Mesothelial cell of epicardium (in vitro differentiated cells): ENCODE measurements around the gene RNF207. TPM values are rescaled to one million over a fixed set of nuclear protein-coding genes. Genes with fewer than 3 reads are reported as not detected.

ENCODE experiments used
- DNase-seq, 2 experiments: peaks; one replicate each; pipeline ENCODE4 v3.0.0; 2021; ENCODE audit warnings: low spot score in 2 of 2; ENCODE audit not compliant: unreplicated experiment in 2 of 2
- H3K27ac Mint-ChIP-seq: 2 replicates; pipeline ENCODE4 v1.8.0; 2021; ENCODE audit warnings: mixed read lengths
- H3K27me3 Mint-ChIP-seq: 2 replicates; pipeline ENCODE4 v1.8.0; 2021; ENCODE audit warnings: low read depth, mixed read lengths
- H3K36me3 Mint-ChIP-seq: 2 replicates; pipeline ENCODE4 v1.8.0; 2021; ENCODE audit warnings: mixed read lengths
- H3K4me1 Mint-ChIP-seq: 2 replicates; pipeline ENCODE4 v1.8.0; 2021; ENCODE audit warnings: mixed read lengths
- H3K4me3 Mint-ChIP-seq: 2 replicates; pipeline ENCODE4 v1.8.0; 2021; ENCODE audit warnings: mild to moderate bottlenecking, moderate library complexity, mixed read lengths
- H3K9me3 Mint-ChIP-seq: 2 replicates; pipeline ENCODE4 v1.8.0; 2021; ENCODE audit warnings: mixed read lengths
- total RNA-seq: library from RNA; stranded (reverse); gene quantifications from 3 replicates; pipeline ENCODE4 v1.2.1, GENCODE V29; 2021
- TF ChIP-seq, protein P1 (sequence below): fragments of 200-600 bp; sonication (generic); IDR thresholded peaks from one replicate; pipeline ENCODE4 v1.5.0; 2021; ENCODE audit warnings: antibody characterized with exemption; ENCODE audit not compliant: unreplicated experiment

Gene RNF207
- total RNA-seq, 1 donor from 2014 or later, result 481 TPM

DNA sequence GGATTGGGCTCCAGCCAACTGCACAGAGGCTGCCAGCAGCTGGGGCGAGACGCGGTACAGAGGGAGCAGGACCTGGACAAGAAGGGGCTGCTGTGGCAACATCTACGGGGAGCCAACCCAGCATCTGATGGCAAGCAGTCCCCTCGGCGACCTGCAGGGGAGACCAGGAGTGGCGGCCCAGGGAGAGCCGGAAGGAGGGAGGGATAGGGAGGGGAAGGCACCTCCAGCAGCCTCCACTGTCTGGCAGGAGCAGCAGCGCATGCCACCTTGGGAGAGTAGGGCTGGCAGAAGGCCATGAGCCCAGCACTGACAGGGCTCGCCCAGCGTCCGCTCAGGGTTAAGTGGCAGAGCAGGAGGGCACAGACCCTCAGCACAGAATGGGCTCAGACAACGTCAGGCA is 43.1 kb upstream of the RNF207 start:
- Mint-ChIP-seq H3K4me3 (no peak overlapping the region), H3K4me1 (peaks cover 1% of the 10 kb centered on the region), H3K36me3 (no peaks in the 10 kb centered on the region), H3K9me3 (no peaks in the 10 kb centered on the region), H3K27me3 (peaks cover 78% of the 10 kb centered on the region), H3K27ac (no peak overlapping the region)
- DNase-seq, result no peak
- TF ChIP-seq, protein P1, sequence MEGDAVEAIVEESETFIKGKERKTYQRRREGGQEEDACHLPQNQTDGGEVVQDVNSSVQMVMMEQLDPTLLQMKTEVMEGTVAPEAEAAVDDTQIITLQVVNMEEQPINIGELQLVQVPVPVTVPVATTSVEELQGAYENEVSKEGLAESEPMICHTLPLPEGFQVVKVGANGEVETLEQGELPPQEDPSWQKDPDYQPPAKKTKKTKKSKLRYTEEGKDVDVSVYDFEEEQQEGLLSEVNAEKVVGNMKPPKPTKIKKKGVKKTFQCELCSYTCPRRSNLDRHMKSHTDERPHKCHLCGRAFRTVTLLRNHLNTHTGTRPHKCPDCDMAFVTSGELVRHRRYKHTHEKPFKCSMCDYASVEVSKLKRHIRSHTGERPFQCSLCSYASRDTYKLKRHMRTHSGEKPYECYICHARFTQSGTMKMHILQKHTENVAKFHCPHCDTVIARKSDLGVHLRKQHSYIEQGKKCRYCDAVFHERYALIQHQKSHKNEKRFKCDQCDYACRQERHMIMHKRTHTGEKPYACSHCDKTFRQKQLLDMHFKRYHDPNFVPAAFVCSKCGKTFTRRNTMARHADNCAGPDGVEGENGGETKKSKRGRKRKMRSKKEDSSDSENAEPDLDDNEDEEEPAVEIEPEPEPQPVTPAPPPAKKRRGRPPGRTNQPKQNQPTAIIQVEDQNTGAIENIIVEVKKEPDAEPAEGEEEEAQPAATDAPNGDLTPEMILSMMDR, result peak; percentile 17

DNA sequence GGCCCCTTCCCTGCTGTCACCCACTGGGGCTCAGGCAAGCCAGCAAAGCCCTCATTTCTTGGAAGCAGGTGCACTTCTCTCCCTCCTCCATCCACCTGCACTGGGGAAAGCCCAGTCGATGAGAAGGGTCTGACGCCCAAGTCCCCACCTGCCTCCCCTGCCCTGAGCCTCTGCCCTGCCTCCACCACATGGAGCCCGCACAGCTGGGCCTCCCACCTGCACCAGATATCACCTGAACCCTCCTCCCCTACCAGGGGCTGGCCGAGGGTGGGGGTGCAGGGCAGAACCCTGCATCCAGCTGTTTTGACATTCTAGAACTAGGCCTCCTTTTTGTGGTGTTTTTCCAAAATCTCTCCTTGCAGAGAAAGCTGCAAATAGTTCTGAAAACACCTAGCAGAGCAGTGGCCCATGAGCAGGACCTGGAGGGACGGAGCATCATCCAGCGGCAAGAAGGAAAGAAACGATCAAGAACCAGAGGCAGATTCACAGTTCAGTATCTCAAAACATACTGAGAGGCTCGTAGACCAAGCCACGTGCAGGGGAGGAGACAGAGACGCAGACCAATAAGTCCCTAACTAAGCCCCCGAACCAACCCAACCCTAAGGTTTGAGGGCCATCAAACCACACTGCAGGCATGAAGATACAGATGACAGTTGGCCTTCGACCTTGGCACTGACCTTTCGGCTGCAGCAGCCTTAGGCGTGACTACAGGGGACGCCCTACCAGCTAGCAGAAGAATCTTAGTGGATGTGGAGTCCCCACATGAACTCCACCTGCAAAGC is 42.5 kb upstream of the RNF207 start:
- H3K9me3 Mint-ChIP-seq, result no peaks in the 10 kb centered on the region
- no peak overlapping the region for H3K4me3 Mint-ChIP-seq
- H3K36me3 Mint-ChIP-seq, result no peaks in the 10 kb centered on the region
- no peak for DNase-seq
- TF ChIP-seq, protein P1, result no peak
- H3K4me1 Mint-ChIP-seq, result no peaks in the 10 kb centered on the region
- no peak overlapping the region for H3K27ac Mint-ChIP-seq
- H3K27me3 Mint-ChIP-seq, result peaks cover 78% of the 10 kb centered on the region

DNA sequence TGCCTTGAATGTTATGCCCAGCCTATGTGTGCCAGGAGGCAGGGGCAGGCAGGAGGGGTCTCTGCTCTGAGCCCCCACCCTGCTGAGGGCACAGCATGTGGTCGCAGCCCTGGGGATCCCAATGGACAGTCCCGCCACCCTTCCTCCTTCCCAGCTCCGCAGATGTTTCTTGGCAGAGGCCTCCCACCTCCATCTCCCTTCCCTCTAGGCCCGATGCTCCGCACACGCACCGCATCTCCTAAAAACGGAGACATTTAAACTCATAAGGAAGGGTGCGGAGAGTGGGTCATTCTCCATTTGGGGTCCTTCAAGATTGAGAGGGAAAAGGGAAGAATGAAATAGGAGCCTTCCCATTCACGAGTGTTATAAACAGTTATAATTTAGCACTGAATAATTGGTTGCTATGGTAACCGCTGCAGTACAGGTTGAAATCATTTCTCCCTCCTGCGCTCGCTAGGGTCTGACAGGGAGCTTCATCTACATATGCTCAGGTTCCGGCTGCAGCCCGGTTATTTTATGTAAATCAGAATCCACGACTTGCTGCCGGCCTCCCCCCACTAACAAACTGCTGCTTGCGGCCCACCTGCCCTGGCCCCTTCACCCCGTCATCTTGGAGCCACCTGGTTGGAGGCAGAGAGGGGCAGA is 41.8 kb upstream of the RNF207 start:
- H3K27ac Mint-ChIP-seq, result no peak overlapping the region
- no peaks in the 10 kb centered on the region for H3K9me3 Mint-ChIP-seq
- H3K4me1 Mint-ChIP-seq, result no peaks in the 10 kb centered on the region
- TF ChIP-seq, protein P1, result no peak
- H3K36me3 Mint-ChIP-seq, result no peaks in the 10 kb centered on the region
- H3K27me3 Mint-ChIP-seq, result peaks cover 81% of the 10 kb centered on the region
- DNase-seq, result no peak
- no peak overlapping the region for H3K4me3 Mint-ChIP-seq

DNA sequence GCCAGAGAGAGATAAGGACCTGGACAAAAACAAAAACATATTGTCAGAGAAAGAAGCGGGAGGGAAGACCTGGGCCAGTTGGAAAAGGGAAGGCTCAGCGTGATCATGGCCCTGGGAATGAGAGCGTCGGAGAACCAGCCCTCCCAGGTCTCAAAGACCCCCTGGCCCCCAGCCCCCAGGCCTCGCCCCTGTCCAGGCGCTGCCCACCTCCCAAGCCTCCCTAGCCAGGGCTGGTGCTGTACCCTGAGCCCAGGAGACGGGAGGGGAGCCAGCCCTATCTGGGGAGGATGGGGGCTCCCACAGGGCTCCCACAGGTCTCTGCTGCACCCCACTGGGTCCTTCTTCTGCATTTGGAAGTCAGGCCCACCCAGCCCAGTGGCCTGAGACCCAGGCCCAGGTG is 40.9 kb upstream of the RNF207 start:
- TF ChIP-seq, protein P1, result no peak
- Mint-ChIP-seq H3K27me3 (peaks cover 77% of the 10 kb centered on the region), H3K36me3 (no peaks in the 10 kb centered on the region), H3K27ac (no peak overlapping the region), H3K4me1 (no peaks in the 10 kb centered on the region), H3K4me3 (no peak overlapping the region), H3K9me3 (no peaks in the 10 kb centered on the region)
- no peak for DNase-seq

DNA sequence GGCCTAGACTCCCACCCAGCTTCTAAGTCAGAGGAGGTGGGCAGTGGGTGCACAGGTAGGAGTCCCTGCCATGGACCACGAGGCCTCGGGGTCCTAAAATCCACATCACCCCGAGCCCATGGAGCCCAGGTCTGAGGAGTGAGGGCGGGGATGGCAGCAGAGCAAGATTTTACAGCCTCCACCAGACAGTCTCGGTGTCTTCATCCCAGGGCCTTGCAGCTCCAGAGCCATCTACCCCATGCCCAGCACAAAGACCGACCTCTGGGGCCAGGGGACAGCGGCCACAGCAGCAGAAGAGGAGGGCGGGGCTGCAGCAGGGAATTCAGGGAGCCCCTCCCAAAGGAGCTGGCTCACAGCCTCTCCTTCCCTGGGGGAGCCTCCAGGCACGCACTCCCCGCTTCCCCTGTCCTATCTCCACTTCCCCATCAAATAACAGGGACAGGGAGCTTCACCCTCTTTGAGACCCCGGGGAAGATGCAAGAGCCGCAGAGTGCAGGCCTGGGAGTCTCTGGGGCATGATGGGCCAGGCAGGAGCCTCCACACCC is 40.4 kb upstream of the RNF207 start:
- H3K4me1 Mint-ChIP-seq, result no peaks in the 10 kb centered on the region
- H3K27me3 Mint-ChIP-seq, result peaks cover 77% of the 10 kb centered on the region
- no peak overlapping the region for H3K4me3 Mint-ChIP-seq
- no peaks in the 10 kb centered on the region for H3K9me3 Mint-ChIP-seq
- no peaks in the 10 kb centered on the region for H3K36me3 Mint-ChIP-seq
- H3K27ac Mint-ChIP-seq, result no peak overlapping the region
- DNase-seq, result no peak
- TF ChIP-seq, protein P1, result no peak
